H9 (cell line): ENCODE results near the gene NRG3. TPM values are rescaled to one million over a fixed set of nuclear protein-coding genes. Genes with fewer than 3 reads are reported as not detected.

ENCODE experiments used
- DNase-seq: peaks from one replicate; pipeline ENCODE4 v3.0.0-alpha.2; 2017
- H2AFZ ChIP-seq: one replicate; pipeline ENCODE4 v1.6.1; 2013; ENCODE audit warnings: mild to moderate bottlenecking, low read length, control low read depth, moderate library complexity
- H2AK5ac ChIP-seq: 2 replicates; pipeline ENCODE4 v1.6.1; 2013; ENCODE audit warnings: low read length, control low read depth, mixed read lengths; ENCODE audit not compliant: insufficient read length
- H2BK120ac ChIP-seq: one replicate; pipeline ENCODE4 v1.6.1; 2013; ENCODE audit warnings: low read depth, mild to moderate bottlenecking, low read length, control low read depth, inconsistent platforms; ENCODE audit not compliant: poor library complexity, severe bottlenecking
- H2BK12ac ChIP-seq: 2 replicates; pipeline ENCODE4 v1.6.1; 2013; ENCODE audit warnings: low read length, control low read depth, mixed read lengths, low read depth; ENCODE audit not compliant: insufficient read length
- H2BK15ac ChIP-seq: 2 replicates; pipeline ENCODE4 v1.6.1; 2013; ENCODE audit warnings: low read depth, low read length, control low read depth
- H2BK20ac ChIP-seq: one replicate; pipeline ENCODE4 v1.6.1; 2013; ENCODE audit warnings: low read depth, mild to moderate bottlenecking, low read length, control low read depth, inconsistent platforms; ENCODE audit not compliant: poor library complexity, severe bottlenecking
- H2BK5ac ChIP-seq: 2 replicates; pipeline ENCODE4 v1.6.1; 2013; ENCODE audit warnings: low read length, control low read depth, mixed read lengths; ENCODE audit not compliant: insufficient read length
- H3K14ac ChIP-seq: 2 replicates; pipeline ENCODE4 v1.6.1; 2013; ENCODE audit warnings: low read length, control low read depth; ENCODE audit not compliant: insufficient read depth
- H3K18ac ChIP-seq: 2 replicates; pipeline ENCODE4 v1.6.1; 2013; ENCODE audit warnings: low read depth, mild to moderate bottlenecking, mixed read lengths, low read length, control low read depth; ENCODE audit not compliant: insufficient read length
- H3K23ac ChIP-seq: 2 replicates; pipeline ENCODE4 v1.6.1; 2013; ENCODE audit warnings: low read length, control low read depth, mixed read lengths, low read depth; ENCODE audit not compliant: insufficient read length
- H3K23me2 ChIP-seq: 2 replicates; pipeline ENCODE4 v1.6.1; 2013; ENCODE audit warnings: low read depth, mild to moderate bottlenecking, mixed read lengths, low read length, control low read depth; ENCODE audit not compliant: insufficient read length, poor library complexity, severe bottlenecking
- H3K27ac ChIP-seq: 2 replicates; pipeline ENCODE4 v1.5.1; 2013; ENCODE audit warnings: low read length, control low read depth, mixed read lengths, low read depth; ENCODE audit not compliant: insufficient read length
- H3K27me3 ChIP-seq: 2 replicates; pipeline ENCODE4 v1.6.1; 2013; ENCODE audit warnings: low read length, control low read depth, inconsistent platforms; ENCODE audit not compliant: insufficient read depth
- H3K4ac ChIP-seq: 2 replicates; pipeline ENCODE4 v1.6.1; 2013; ENCODE audit warnings: low read depth, mild to moderate bottlenecking, control low read depth, inconsistent platforms, low read length, moderate library complexity
- H3K4me1 ChIP-seq: 2 replicates; pipeline ENCODE4 v1.6.1; 2013; ENCODE audit warnings: low read length, control low read depth, inconsistent platforms; ENCODE audit not compliant: insufficient read depth
- H3K4me2 ChIP-seq: 2 replicates; pipeline ENCODE4 v1.6.1; 2013; ENCODE audit warnings: low read length, control low read depth, mixed read lengths; ENCODE audit not compliant: insufficient read length, insufficient read depth
- H3K56ac ChIP-seq: 2 replicates; pipeline ENCODE4 v1.6.1; 2013; ENCODE audit warnings: low read depth, mild to moderate bottlenecking, mixed read lengths, low read length, control low read depth; ENCODE audit not compliant: insufficient read length
- H3K79me1 ChIP-seq: 2 replicates; pipeline ENCODE4 v1.6.1; 2013; ENCODE audit warnings: low read depth, mild to moderate bottlenecking, moderate library complexity, low read length, control low read depth, inconsistent platforms; ENCODE audit not compliant: insufficient read depth, poor library complexity, severe bottlenecking
- H3K79me2 ChIP-seq: 2 replicates; pipeline ENCODE4 v1.6.1; 2013; ENCODE audit warnings: low read length, control low read depth, inconsistent platforms; ENCODE audit not compliant: insufficient read depth
- H3K9ac ChIP-seq: 2 replicates; pipeline ENCODE4 v1.6.1; 2013; ENCODE audit warnings: low read length, control low read depth, mixed read lengths; ENCODE audit not compliant: insufficient read length; ENCODE audit errors: extremely low read depth
- H3K9me3 ChIP-seq: one replicate; pipeline ENCODE4 v1.6.1; 2013; ENCODE audit warnings: low read depth, low read length, inconsistent platforms; ENCODE audit not compliant: control insufficient read depth
- H3T11ph ChIP-seq: one replicate; pipeline ENCODE4 v1.6.1; 2013; ENCODE audit warnings: mild to moderate bottlenecking, low read length, control low read depth, inconsistent platforms
- H4K20me1 ChIP-seq: one replicate; pipeline ENCODE4 v1.6.1; 2013; ENCODE audit not compliant: control insufficient read depth, insufficient read length, insufficient read depth
- H4K5ac ChIP-seq: 2 replicates; pipeline ENCODE4 v1.6.1; 2013; ENCODE audit warnings: low read depth, mild to moderate bottlenecking, mixed read lengths, low read length, control low read depth; ENCODE audit not compliant: insufficient read length
- H4K8ac ChIP-seq: replicated peaks from 2 replicates; pipeline ENCODE4 v1.6.1; 2013; ENCODE audit warnings: low read length, control low read depth, mixed read lengths, low read depth; ENCODE audit not compliant: insufficient read length
- H4K91ac ChIP-seq: 2 replicates; pipeline ENCODE4 v1.6.1; 2013; ENCODE audit warnings: low read depth, mild to moderate bottlenecking, moderate library complexity, mixed read lengths, low read length, control low read depth; ENCODE audit not compliant: insufficient read length
- H3K27ac Mint-ChIP-seq, 3 experiments: 2 replicates in 2 of 3; 3 replicates in 1 of 3; pipeline ENCODE4 v1.8.0; 2020 to 2021; ENCODE audit warnings: mixed read lengths in 3 of 3, mild to moderate bottlenecking in 1 of 3, moderate library complexity in 1 of 3
- H3K27me3 Mint-ChIP-seq: 2 replicates; pipeline ENCODE4 v1.8.0; 2021; ENCODE audit warnings: low read depth, mild to moderate bottlenecking, moderate library complexity, mixed read lengths
- H3K36me3 Mint-ChIP-seq, 3 experiments: 2 replicates in 2 of 3; 3 replicates in 1 of 3; pipeline ENCODE4 v1.8.0; 2020 to 2021; ENCODE audit warnings: low read depth in 3 of 3, mixed read lengths in 3 of 3; ENCODE audit not compliant: insufficient read depth in 1 of 3
- H3K4me1 Mint-ChIP-seq, 2 experiments: 2 replicates each; pipeline ENCODE4 v1.8.0; 2020; ENCODE audit warnings: mixed read lengths in 2 of 2
- H3K4me3 Mint-ChIP-seq, 2 experiments: 2 replicates in 1 of 2; 3 replicates in 1 of 2; pipeline ENCODE4 v1.8.0; 2020 to 2021; ENCODE audit warnings: mild to moderate bottlenecking in 2 of 2, mixed read lengths in 2 of 2, moderate library complexity in 1 of 2
- H3K9me3 Mint-ChIP-seq, 2 experiments: 2 replicates in 1 of 2; 3 replicates in 1 of 2; pipeline ENCODE4 v1.8.0; 2020; ENCODE audit warnings: mild to moderate bottlenecking in 2 of 2, mixed read lengths in 2 of 2, moderate library complexity in 1 of 2
- CTCF ChIP-seq: fragments of 200-600 bp; sonication (generic); conservative IDR thresholded peaks from 3 replicates; pipeline ENCODE4 v1.8.0; 2021; ENCODE audit warnings: antibody characterized with exemption, mild to moderate bottlenecking
- WGBS: extraction: QIAGEN DNeasy Blood & Tissue Kit; methylation state at CpG from one replicate; pipeline ENCODE4 v1.1.7; 2013; ENCODE audit warnings: missing lambda C conversion rate, low lambda C conversion rate, mixed read lengths; ENCODE audit not compliant: insufficient read length; ENCODE audit errors: extremely low coverage; 5-methylcytosine and 5-hydroxymethylcytosine counted together
- total RNA-seq: library from RNA; stranded (reverse); gene quantifications from 2 replicates; pipeline ENCODE4 v1.2.1, GENCODE V29; 2021

Gene NRG3
- total RNA-seq, 1 experiment from 2014 or later, result 1.6 TPM

GRCh38 chr10:82278401-82279182 lies 403.6 kb downstream of the NRG3 start:
- no CpG with 5 or more reads among the region's 10 CpGs for WGBS
- Histone ChIP-seq H3K79me2 (no peaks in the 10 kb centered on the region), H2AFZ (no peak overlapping the region), H4K8ac (no peak overlapping the region), H3K27ac (no peak overlapping the region), H3K79me1 (no peaks in the 10 kb centered on the region), H3T11ph (no peak overlapping the region), H3K27me3 (no peaks in the 10 kb centered on the region), H4K91ac (no peak overlapping the region), H2BK20ac (no peak overlapping the region), H2BK12ac (no peak overlapping the region), H2BK15ac (no peak overlapping the region), H3K9me3 (no peaks in the 10 kb centered on the region), H4K20me1 (no peaks in the 10 kb centered on the region), H3K56ac (no peak overlapping the region), H3K4ac (no peak overlapping the region), H3K4me2 (no peak overlapping the region), H2AK5ac (no peak overlapping the region), H3K14ac (no peak overlapping the region), H3K23me2 (no peaks in the 10 kb centered on the region), H2BK5ac (no peak overlapping the region), H3K23ac (no peak overlapping the region), H3K4me1 (no peaks in the 10 kb centered on the region), H3K9ac (no peak overlapping the region), H3K18ac (no peak overlapping the region), H2BK120ac (no peak overlapping the region), H4K5ac (no peak overlapping the region)
- Mint-ChIP-seq H3K27me3 (no peaks in the 10 kb centered on the region), H3K27ac (no peak overlapping the region), H3K4me1 (peaks cover 0 to 2% of the 10 kb centered on the region in 2 experiments; a peak in 1 of 4 replicates), H3K9me3 (no peaks in the 10 kb centered on the region), H3K36me3 (no peaks in the 10 kb centered on the region), H3K4me3 (no peak overlapping the region)
- no peak for DNase-seq
- TF ChIP-seq CTCF, result no peak
